OCI-LY3 (cell line): Measurements from ENCODE around the gene EPHB2.

Source experiments
- CTCF ChIP-seq: fragments of 200-600, 300-600 bp; sonication (generic); IDR thresholded peaks from 2 replicates; pipeline ENCODE4 v1.5.1; 2014; ENCODE audit warnings: antibody characterized with exemption, low read length, low read depth
- EZH2phosphoT487 ChIP-seq: fragments of 200-600 bp; shearing (Covaris generic); IDR thresholded peaks from 2 replicates; pipeline ENCODE4 v1.6.1; 2018; ENCODE audit warnings: antibody characterized with exemption, mixed run types, low read depth

- TF ChIP-seq CTCF (no peak), EZH2phosphoT487 (no peak)
Observed at GRCh38 chr1:22953057-22953739, 242.6 kb downstream of the EPHB2 start.
